CD4-positive, alpha-beta memory T cell (primary cell): ENCODE measurements around the gene TMEM248. TPM values are rescaled to one million over a fixed set of nuclear protein-coding genes. Genes with fewer than 3 reads are reported as not detected.

Source experiments
- CTCF ChIA-PET: fragments of 350-600 bp; sonication (Branson Sonifier 250); formaldehyde crosslinking; loops from one replicate; lab custom pipeline; 2021; ENCODE audit warnings: inconsistent platforms; ENCODE audit not compliant: partially characterized antibody; lab: Charles Lee
- POLR2A ChIA-PET: fragments of 350-600 bp; sonication (Branson Sonifier 250); formaldehyde crosslinking; loops from one replicate; lab custom pipeline; 2021; ENCODE audit not compliant: partially characterized antibody; lab: Charles Lee
- DNase-seq, 5 donors: peaks; one replicate each; pipeline versions ENCODE4 v3.0.0 to v3.0.0-alpha.2; 2020 to 2022; ENCODE audit warnings: mixed read lengths in 1 of 5
- H3K27ac ChIP-seq: one replicate; pipeline ENCODE4 v1.7.0; 2013; ENCODE audit warnings: low read depth, low read length
- H3K27me3 ChIP-seq: 2 replicates; pipeline ENCODE4 v1.7.0; 2013; ENCODE audit warnings: mild to moderate bottlenecking, low read length, moderate library complexity; ENCODE audit not compliant: insufficient read depth
- H3K36me3 ChIP-seq: 2 replicates; pipeline ENCODE4 v1.7.0; 2013; ENCODE audit warnings: mild to moderate bottlenecking, low read length, moderate library complexity; ENCODE audit not compliant: insufficient read depth
- H3K4me1 ChIP-seq: 2 replicates; pipeline ENCODE4 v1.7.0; 2013; ENCODE audit warnings: mild to moderate bottlenecking, low read length, moderate library complexity; ENCODE audit not compliant: insufficient read depth
- H3K4me3 ChIP-seq, 2 donors: one replicate each; pipeline ENCODE4 v1.7.0; 2013; ENCODE audit warnings: low read length in 2 of 2, mild to moderate bottlenecking in 1 of 2
- H3K9me3 ChIP-seq, 2 donors: one replicate each; pipeline ENCODE4 v1.7.0; 2013; ENCODE audit warnings: low read length in 2 of 2, control low read depth in 1 of 2; ENCODE audit not compliant: control insufficient read depth in 1 of 2
- H3K27ac Mint-ChIP-seq, 7 donors: one replicate each; pipeline ENCODE4 v1.8.0; 2020 to 2021; ENCODE audit warnings: mixed read lengths in 7 of 7, mild to moderate bottlenecking in 6 of 7, inconsistent platforms in 3 of 7, moderate library complexity in 3 of 7
- H3K27me3 Mint-ChIP-seq, 2 donors: one replicate each; pipeline ENCODE4 v1.8.0; 2020 to 2021; ENCODE audit warnings: mixed read lengths in 2 of 2
- H3K36me3 Mint-ChIP-seq, 2 donors: one replicate each; pipeline ENCODE4 v1.8.0; 2020 to 2021; ENCODE audit warnings: mixed read lengths in 2 of 2, inconsistent platforms in 1 of 2, mild to moderate bottlenecking in 1 of 2
- H3K4me1 Mint-ChIP-seq, 4 donors: one replicate each; pipeline ENCODE4 v1.8.0; 2020 to 2021; ENCODE audit warnings: mixed read lengths in 4 of 4, mild to moderate bottlenecking in 1 of 4
- H3K4me3 Mint-ChIP-seq, 8 donors: one replicate each; pipeline ENCODE4 v1.8.0; 2020 to 2021; ENCODE audit warnings: mixed read lengths in 8 of 8, mild to moderate bottlenecking in 7 of 8, moderate library complexity in 6 of 8, inconsistent platforms in 3 of 8
- H3K9me3 Mint-ChIP-seq, 8 donors: one replicate each; pipeline ENCODE4 v1.8.0; 2020 to 2021; ENCODE audit warnings: mixed read lengths in 8 of 8, mild to moderate bottlenecking in 5 of 8, inconsistent platforms in 3 of 8, moderate library complexity in 1 of 8
- intact Hi-C: fragments of 100-400 bp; cut with micrococcal nuclease; formaldehyde crosslinking; loops from one replicate; pipeline ENCODE4 v1.15.1; 2023
- polyA plus RNA-seq, 2 donors: library from polyadenylated mRNA; unstranded; fragments of 300-500 nt; fragmentation: Illumina TruSeq; gene quantifications; one replicate each; pipeline ENCODE4 v1.2.3, GENCODE V29; 2021
- total RNA-seq, 2 experiments: library from RNA; stranded (reverse); gene quantifications; one replicate each; pipeline ENCODE4 v1.2.3, GENCODE V29; 2021

TMEM248 gene
- total and polyA plus RNA-seq, 4 experiments from 2014 or later: 95.9 to 134 (median 112) TPM

- H3K9me3 Mint-ChIP-seq: no peaks in the 10 kb centered on the region
- Histone ChIP-seq H3K4me3 (no peak overlapping the region), H3K36me3 (no peaks in the 10 kb centered on the region), H3K27me3 (no peaks in the 10 kb centered on the region), H3K9me3 (no peaks in the 10 kb centered on the region), H3K4me1 (no peaks in the 10 kb centered on the region), H3K27ac (no peak overlapping the region)
- ChIA-PET CTCF (interaction anchor here (0.9 kb wide), 1 partner anchor 12 kb away, joined by 3 read pairs; no protein-coding TSS in a partner anchor), POLR2A (interaction anchor here (1.1 kb wide), 1 partner anchor 409 kb away, joined by 3 read pairs; no protein-coding TSS in a partner anchor)
- peaks cover 0 to 11% of the 10 kb centered on the region in 2 donors for H3K36me3 Mint-ChIP-seq
- no peak for DNase-seq
- H3K4me3 Mint-ChIP-seq: no peak overlapping the region
- peak overlapping the region in 2 of 7 donors; percentile 62 to 86 for H3K27ac Mint-ChIP-seq
- no peaks in the 10 kb centered on the region for H3K27me3 Mint-ChIP-seq
- H3K4me1 Mint-ChIP-seq: peaks cover 0 to 4% (median 0%) of the 10 kb centered on the region in 4 donors
- intact Hi-C loops: no loop called here
Measured at GRCh38 chr7:66901941-66902843, 18.8 kb upstream of the TMEM248 start.

GRCh38 chr7:66902844-66903180, 18.2 kb upstream of the TMEM248 start:
- no peak for DNase-seq
- intact Hi-C loops: no loop called here
- no peak overlapping the region for H3K27ac Mint-ChIP-seq
- no peaks in the 10 kb centered on the region for H3K27me3 Mint-ChIP-seq
- CTCF ChIA-PET: no interaction called here
- Histone ChIP-seq H3K36me3 (no peaks in the 10 kb centered on the region), H3K9me3 (no peaks in the 10 kb centered on the region), H3K4me3 (no peak overlapping the region), H3K27ac (no peak overlapping the region), H3K27me3 (no peaks in the 10 kb centered on the region), H3K4me1 (no peaks in the 10 kb centered on the region)
- H3K4me3 Mint-ChIP-seq: no peak overlapping the region
- POLR2A ChIA-PET: no interaction called here
- no peaks in the 10 kb centered on the region for H3K9me3 Mint-ChIP-seq
- peaks cover 0 to 11% of the 10 kb centered on the region in 2 donors for H3K36me3 Mint-ChIP-seq
- H3K4me1 Mint-ChIP-seq: peaks cover 0 to 4% (median 0%) of the 10 kb centered on the region in 4 donors

- Histone ChIP-seq H3K27ac (no peak overlapping the region), H3K9me3 (no peaks in the 10 kb centered on the region), H3K27me3 (no peaks in the 10 kb centered on the region), H3K4me3 (no peak overlapping the region), H3K36me3 (no peaks in the 10 kb centered on the region), H3K4me1 (no peaks in the 10 kb centered on the region)
- Mint-ChIP-seq H3K27ac (peak overlapping the region in 1 of 7 donors; percentile 17), H3K36me3 (peaks cover 0 to 11% of the 10 kb centered on the region in 2 donors), H3K4me1 (peaks cover 0 to 4% (median 0%) of the 10 kb centered on the region in 4 donors), H3K9me3 (no peaks in the 10 kb centered on the region), H3K4me3 (no peak overlapping the region), H3K27me3 (no peaks in the 10 kb centered on the region)
- no peak for DNase-seq
- intact Hi-C loops: no loop called here
- ChIA-PET CTCF (no interaction called here), POLR2A (interaction anchor here (1.1 to 2.8 kb wide), 2 partner anchors 17 to 92 kb away, joined by 3 to 10 read pairs; partner anchors contain the start of gene TMEM248)
Measured at GRCh38 chr7:66903360-66904062, 17.5 kb upstream of the TMEM248 start.

- Histone ChIP-seq H3K27ac (no peak overlapping the region), H3K9me3 (no peaks in the 10 kb centered on the region), H3K4me3 (no peak overlapping the region), H3K36me3 (no peaks in the 10 kb centered on the region), H3K4me1 (no peaks in the 10 kb centered on the region), H3K27me3 (no peaks in the 10 kb centered on the region)
- intact Hi-C loops: no loop called here
- Mint-ChIP-seq H3K4me3 (no peak overlapping the region), H3K27ac (no peak overlapping the region), H3K27me3 (no peaks in the 10 kb centered on the region), H3K4me1 (peaks cover 0 to 4% (median 0%) of the 10 kb centered on the region in 4 donors), H3K36me3 (peaks cover 0 to 11% of the 10 kb centered on the region in 2 donors), H3K9me3 (no peaks in the 10 kb centered on the region)
- ChIA-PET POLR2A (interaction anchor here (1.1 to 2.8 kb wide), 2 partner anchors 17 to 92 kb away, joined by 3 to 10 read pairs; partner anchors contain the start of gene TMEM248), CTCF (no interaction called here)
- DNase-seq: no peak
Measured at GRCh38 chr7:66904063-66904593, 16.9 kb upstream of the TMEM248 start.

GRCh38 chr7:66905278-66905677, 15.7 kb upstream of the TMEM248 start:
- H3K4me3 Mint-ChIP-seq: no peak overlapping the region
- POLR2A ChIA-PET: interaction anchor here (2.8 kb wide), 1 partner anchor 16 kb away, joined by 10 read pairs; the partner anchor contains the start of gene TMEM248
- no peaks in the 10 kb centered on the region for H3K9me3 Mint-ChIP-seq
- H3K9me3 ChIP-seq: no peaks in the 10 kb centered on the region
- no peaks in the 10 kb centered on the region for H3K4me1 ChIP-seq
- no peak overlapping the region for H3K4me3 ChIP-seq
- no peak overlapping the region for H3K27ac ChIP-seq
- H3K36me3 Mint-ChIP-seq: peaks cover 0 to 5% of the 10 kb centered on the region in 2 donors
- no peaks in the 10 kb centered on the region for H3K27me3 ChIP-seq
- H3K27ac Mint-ChIP-seq: peak overlapping the region in 4 of 7 donors; percentile 15 to 64 (median 62)
- intact Hi-C loops: no loop called here
- DNase-seq: no peak
- H3K27me3 Mint-ChIP-seq: no peaks in the 10 kb centered on the region
- CTCF ChIA-PET: interaction anchor here (0.6 to 1.7 kb wide), 3 partner anchors 9 to 874 kb away, joined by 3 to 5 read pairs (median 4); no protein-coding TSS in a partner anchor
- H3K4me1 Mint-ChIP-seq: peaks cover 0 to 4% (median 0%) of the 10 kb centered on the region in 4 donors
- no peaks in the 10 kb centered on the region for H3K36me3 ChIP-seq

GRCh38 chr7:66905689-66906088, 15.3 kb upstream of the TMEM248 start:
- ChIA-PET POLR2A (interaction anchor here (2.8 kb wide), 1 partner anchor 15 kb away, joined by 10 read pairs; the partner anchor contains the start of gene TMEM248), CTCF (interaction anchor here (0.6 to 1.7 kb wide), 3 partner anchors 10 to 874 kb away, joined by 3 to 5 read pairs (median 4); no protein-coding TSS in a partner anchor)
- Histone ChIP-seq H3K27ac (no peak overlapping the region), H3K4me3 (no peak overlapping the region), H3K36me3 (no peaks in the 10 kb centered on the region), H3K27me3 (no peaks in the 10 kb centered on the region), H3K4me1 (no peaks in the 10 kb centered on the region), H3K9me3 (no peaks in the 10 kb centered on the region)
- DNase-seq: no peak
- peaks cover 0 to 5% of the 10 kb centered on the region in 2 donors for H3K36me3 Mint-ChIP-seq
- H3K4me1 Mint-ChIP-seq: peaks cover 0 to 4% (median 0%) of the 10 kb centered on the region in 4 donors
- H3K27ac Mint-ChIP-seq: peak overlapping the region in 5 of 7 donors; percentile 18 to 64 (median 60)
- no peaks in the 10 kb centered on the region for H3K27me3 Mint-ChIP-seq
- H3K4me3 Mint-ChIP-seq: no peak overlapping the region
- intact Hi-C loops: no loop called here
- H3K9me3 Mint-ChIP-seq: no peaks in the 10 kb centered on the region
